Neural cell (in vitro differentiated cells): ENCODE measurements around the gene SP140. TPM values are rescaled to one million over a fixed set of nuclear protein-coding genes. Genes with fewer than 3 reads are reported as not detected.
"Not testable (repeated sequence)": the region's sequence is repeated elsewhere in the genome, so short reads cannot be mapped to it uniquely, and the experiment has no call there.

Experiments
- H2AFZ ChIP-seq: fragments of 200-600, 300-800 bp; sonication (generic), shearing (Covaris generic); 2 replicates; pipeline ENCODE4 v1.6.0; 2014; ENCODE audit warnings: low read depth, mild to moderate bottlenecking, antibody characterized with exemption, low read length, moderate library complexity
- H3F3A ChIP-seq: fragments of 200-600 bp; shearing (Covaris generic); 2 replicates; pipeline ENCODE4 v1.6.1; 2016; ENCODE audit warnings: mild to moderate bottlenecking, moderate library complexity, mixed read lengths, antibody characterized with exemption, low read length; ENCODE audit not compliant: insufficient read depth, poor library complexity, severe bottlenecking
- H3K27ac ChIP-seq: fragments of 200-600, 300-800 bp; sonication (generic), shearing (Covaris generic); 2 replicates; pipeline ENCODE4 v1.5.1; 2014; ENCODE audit warnings: mild to moderate bottlenecking, low read length, moderate library complexity
- H3K27me3 ChIP-seq: fragments of 300-800, 200-600 bp; sonication (generic), shearing (Covaris generic); 2 replicates; pipeline ENCODE4 v1.6.0; 2014; ENCODE audit warnings: mild to moderate bottlenecking, low read depth, low read length, moderate library complexity; ENCODE audit not compliant: insufficient read depth
- H3K36me3 ChIP-seq: fragments of 300-800, 200-600 bp; sonication (generic), shearing (Covaris generic); 2 replicates; pipeline ENCODE4 v1.5.1; 2014; ENCODE audit warnings: mild to moderate bottlenecking, antibody characterized with exemption, low read length, moderate library complexity; ENCODE audit not compliant: insufficient read depth
- H3K4me2 ChIP-seq: fragments of 300-800, 200-600 bp; sonication (generic), shearing (Covaris generic); 2 replicates; pipeline ENCODE4 v1.6.0; 2014; ENCODE audit warnings: mild to moderate bottlenecking, low read length
- H3K4me3 ChIP-seq: fragments of 300-800, 200-600 bp; sonication (generic), shearing (Covaris generic); 2 replicates; pipeline ENCODE4 v1.5.1; 2014; ENCODE audit warnings: mild to moderate bottlenecking, low read length, moderate library complexity
- H3K79me2 ChIP-seq: fragments of 200-600 bp; shearing (Covaris generic); replicated peaks from 2 replicates; pipeline ENCODE4 v1.6.0; 2014; ENCODE audit warnings: mild to moderate bottlenecking, low read length, moderate library complexity; ENCODE audit not compliant: insufficient read depth
- H3K9ac ChIP-seq: fragments of 300-800, 200-600 bp; sonication (generic), shearing (Covaris generic); 2 replicates; pipeline ENCODE4 v1.6.1; 2016; ENCODE audit warnings: mild to moderate bottlenecking, low read length, mixed read lengths
- H3K9me2 ChIP-seq: fragments of 200-600 bp; shearing (Covaris generic); 2 replicates; pipeline ENCODE4 v1.6.1; 2016; ENCODE audit warnings: mild to moderate bottlenecking, low read length, mixed read lengths; ENCODE audit not compliant: insufficient read depth
- H3K9me3 ChIP-seq: fragments of 200-600, 300-800 bp; sonication (generic), shearing (Covaris generic); 2 replicates; pipeline ENCODE4 v1.6.1; 2016; ENCODE audit warnings: mild to moderate bottlenecking, mixed run types, low read length, moderate library complexity, mixed read lengths
- H4K20me1 ChIP-seq: fragments of 200-600 bp; shearing (Covaris generic); 2 replicates; pipeline ENCODE4 v1.6.1; 2016; ENCODE audit warnings: mild to moderate bottlenecking, mixed run types; ENCODE audit not compliant: insufficient read depth
- EP300 ChIP-seq: fragments of 450-650 bp; conservative IDR thresholded peaks from 2 replicates; pipeline ENCODE4 v1.6.1; 2014; ENCODE audit warnings: antibody characterized with exemption, mild to moderate bottlenecking, moderate library complexity; ENCODE audit not compliant: poor library complexity, severe bottlenecking
- EZH2 ChIP-seq: fragments of 200-600, 300-800 bp; shearing (Covaris generic), sonication (generic); IDR thresholded peaks from 2 replicates; pipeline ENCODE4 v1.6.1; 2014; ENCODE audit warnings: antibody characterized with exemption, low read length, borderline replicate concordance, mild to moderate bottlenecking; ENCODE audit not compliant: insufficient read depth, poor library complexity, severe bottlenecking
- MXI1 ChIP-seq: fragments of 450-650 bp; conservative IDR thresholded peaks from 2 replicates; pipeline ENCODE4 v1.6.1; 2014; ENCODE audit warnings: antibody characterized with exemption, mild to moderate bottlenecking; ENCODE audit not compliant: poor library complexity, severe bottlenecking
- POLR2AphosphoS5 ChIP-seq: IDR thresholded peaks from 2 replicates; pipeline ENCODE4 v1.6.1; 2012
- SMC3 ChIP-seq: fragments of 450-650 bp; conservative IDR thresholded peaks from 2 replicates; pipeline ENCODE4 v1.6.1; 2014; ENCODE audit warnings: antibody characterized with exemption, mild to moderate bottlenecking, moderate library complexity; ENCODE audit not compliant: poor library complexity
- TAF1 ChIP-seq: IDR thresholded peaks from 2 replicates; pipeline ENCODE4 v1.6.1; 2012; ENCODE audit warnings: low read depth
- polyA plus RNA-seq: library from polyadenylated mRNA; depleted of rRNA; stranded (reverse); fragments of >200 nt; gene quantifications from 2 replicates; pipeline ENCODE4 v1.2.3, GENCODE V29; 2014
- TF ChIP-seq, protein P1 (sequence below): IDR thresholded peaks from 2 replicates; pipeline ENCODE4 v1.6.1; 2012; ENCODE audit warnings: borderline replicate concordance

Gene SP140
- polyA plus RNA-seq, 1 donor from 2014 or later, result 0.74 TPM

DNA sequence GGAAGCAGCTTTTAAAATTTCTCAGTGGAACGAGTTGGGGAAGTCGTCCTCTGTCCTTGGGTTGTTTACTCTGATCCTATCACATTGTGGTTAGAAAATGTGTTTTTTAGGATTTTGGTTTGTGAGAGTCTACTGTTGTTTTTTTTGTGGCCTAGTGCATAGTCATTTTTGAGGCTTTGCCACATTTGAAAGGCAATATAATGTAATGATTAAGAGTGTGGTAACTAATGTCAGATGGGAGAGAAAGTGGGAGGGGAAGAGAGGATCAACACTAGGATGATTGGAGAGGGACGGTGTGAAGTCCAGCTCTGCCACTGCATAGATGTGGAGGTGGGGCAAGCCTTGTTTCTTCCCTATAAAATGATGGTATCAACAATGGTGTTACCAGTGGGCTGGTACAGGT, 109.9 kb downstream of the SP140 start:
- Histone ChIP-seq H4K20me1 (no peaks in the 10 kb centered on the region), H3K36me3 (no peaks in the 10 kb centered on the region), H3K4me3 (no peak overlapping the region), H3K9ac (no peak overlapping the region), H3K27me3 (no peaks in the 10 kb centered on the region), H3K79me2 (no peaks in the 10 kb centered on the region), H3F3A (no peaks in the 10 kb centered on the region), H3K4me2 (no peak overlapping the region), H3K9me2 (no peaks in the 10 kb centered on the region), H3K9me3 (no peaks in the 10 kb centered on the region), H2AFZ (no peak overlapping the region), H3K27ac (no peak overlapping the region)
- TF ChIP-seq MXI1, result no peak
- no peak for TF ChIP-seq SMC3
- no peak for TF ChIP-seq POLR2AphosphoS5
- TF ChIP-seq TAF1, result no peak

DNA sequence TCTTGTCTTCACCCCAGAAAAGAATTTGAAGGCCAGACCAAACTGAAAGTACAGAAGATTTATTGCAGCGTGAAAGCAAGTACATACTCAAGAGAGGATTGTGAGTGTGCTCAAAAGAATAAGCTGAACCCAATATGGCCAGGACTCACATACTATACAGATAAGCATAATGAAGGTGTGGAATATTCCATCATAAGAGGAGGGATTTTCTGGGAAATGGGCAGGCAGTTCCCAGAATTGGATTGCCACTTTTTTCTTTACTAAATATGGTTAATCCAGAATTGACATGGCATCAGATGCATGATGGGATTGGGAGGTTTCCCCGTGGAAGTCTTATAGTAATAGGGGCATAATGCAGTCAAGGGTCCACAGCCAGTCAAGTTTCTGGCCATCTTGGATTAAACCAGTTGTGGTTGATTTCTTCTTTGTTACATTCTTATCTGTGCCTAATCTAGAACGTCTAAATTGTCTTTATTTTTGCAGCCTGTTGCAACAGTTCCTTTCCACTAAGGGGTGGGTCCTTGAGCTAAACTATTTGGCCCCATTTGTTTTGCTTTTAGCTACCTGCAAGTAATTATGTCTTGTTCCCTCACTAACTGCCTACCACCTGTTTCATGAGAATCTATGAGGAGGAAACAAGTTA, 110.4 kb downstream of the SP140 start:
- no peak for TF ChIP-seq MXI1
- Histone ChIP-seq H3K9ac (no peak overlapping the region), H3K4me2 (no peak overlapping the region)

DNA sequence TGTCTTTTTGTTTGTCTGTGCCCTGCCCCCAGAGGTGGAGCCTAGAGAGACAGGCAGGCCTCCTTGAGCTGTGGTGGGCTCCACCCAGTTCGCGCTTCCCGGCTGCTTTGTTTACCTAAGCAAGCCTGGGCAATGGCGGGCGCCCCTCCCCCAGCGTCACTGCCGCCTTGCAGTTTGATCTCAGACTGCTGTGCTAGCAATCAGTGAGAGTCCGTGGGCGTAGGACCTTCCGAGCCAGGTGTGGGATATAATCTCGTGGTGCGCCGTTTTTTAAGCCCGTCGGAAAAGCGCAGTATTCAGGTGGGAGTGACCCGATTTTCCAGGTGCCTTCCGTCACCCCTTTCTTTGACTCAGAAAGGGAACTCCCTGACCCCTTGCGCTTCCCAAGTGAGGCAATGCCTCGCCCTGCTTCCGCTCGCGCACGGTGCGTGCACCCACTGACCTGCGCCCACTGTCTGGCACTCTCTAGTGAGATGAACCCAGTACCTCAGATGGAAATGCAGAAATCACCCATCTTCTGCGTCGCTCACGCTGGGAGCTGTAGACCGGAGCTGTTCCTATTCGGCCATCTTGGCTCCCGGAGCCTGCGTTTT, 116.5 kb downstream of the SP140 start:
- H3K27me3 ChIP-seq, H3K4me2 ChIP-seq, H2AFZ ChIP-seq, H3F3A ChIP-seq, H3K9ac ChIP-seq, H3K27ac ChIP-seq, H3K36me3 ChIP-seq, H3K79me2 ChIP-seq, H3K4me3 ChIP-seq, H4K20me1 ChIP-seq, H3K9me2 ChIP-seq, H3K9me3 ChIP-seq: not testable (repeated sequence)

More for the DNA sequence above, 110.4 kb downstream of the SP140 start:
- no peaks in the 10 kb centered on the region for H3K79me2 ChIP-seq
- no peak overlapping the region for H2AFZ ChIP-seq
- no peak overlapping the region for H3K27ac ChIP-seq
- no peaks in the 10 kb centered on the region for H3F3A ChIP-seq
- no peaks in the 10 kb centered on the region for H3K36me3 ChIP-seq
- H3K4me3 ChIP-seq, result no peak overlapping the region
- no peaks in the 10 kb centered on the region for H3K9me2 ChIP-seq
- H3K27me3 ChIP-seq, result no peaks in the 10 kb centered on the region
- no peaks in the 10 kb centered on the region for H4K20me1 ChIP-seq
- no peaks in the 10 kb centered on the region for H3K9me3 ChIP-seq

DNA sequence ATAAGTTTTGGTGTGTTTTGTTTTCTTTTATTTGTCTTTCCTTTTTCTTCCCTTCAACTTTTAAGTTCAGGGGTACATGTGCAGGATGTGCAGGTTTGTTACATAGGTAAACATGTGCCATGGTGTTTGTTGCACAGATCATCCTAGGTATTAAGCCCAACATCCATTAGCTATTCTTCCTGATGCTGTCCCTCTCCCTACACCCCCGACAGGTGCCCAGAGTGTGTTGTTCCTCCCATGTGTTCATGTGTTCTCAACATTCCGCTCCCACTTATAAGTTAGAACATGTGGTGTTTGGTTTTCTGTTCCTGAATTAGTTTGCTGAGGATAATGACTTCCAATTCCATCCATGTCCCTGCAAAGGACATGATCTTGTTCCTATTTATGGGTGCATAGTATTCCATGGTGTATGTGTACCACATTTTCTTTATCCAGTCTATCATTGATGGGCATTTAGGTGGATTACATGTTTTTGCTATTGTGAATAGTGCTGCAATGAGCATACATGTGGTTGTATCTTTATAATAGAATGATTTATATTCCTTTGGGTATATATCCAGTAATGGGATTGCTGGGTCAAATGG, 117.6 kb downstream of the SP140 start:
- H3K27me3 ChIP-seq, H3K9me2 ChIP-seq, H3K27ac ChIP-seq, H2AFZ ChIP-seq, H4K20me1 ChIP-seq, H3K4me3 ChIP-seq, H3K36me3 ChIP-seq, H3F3A ChIP-seq, H3K79me2 ChIP-seq, H3K9me3 ChIP-seq, H3K4me2 ChIP-seq, H3K9ac ChIP-seq: not testable (repeated sequence)

DNA sequence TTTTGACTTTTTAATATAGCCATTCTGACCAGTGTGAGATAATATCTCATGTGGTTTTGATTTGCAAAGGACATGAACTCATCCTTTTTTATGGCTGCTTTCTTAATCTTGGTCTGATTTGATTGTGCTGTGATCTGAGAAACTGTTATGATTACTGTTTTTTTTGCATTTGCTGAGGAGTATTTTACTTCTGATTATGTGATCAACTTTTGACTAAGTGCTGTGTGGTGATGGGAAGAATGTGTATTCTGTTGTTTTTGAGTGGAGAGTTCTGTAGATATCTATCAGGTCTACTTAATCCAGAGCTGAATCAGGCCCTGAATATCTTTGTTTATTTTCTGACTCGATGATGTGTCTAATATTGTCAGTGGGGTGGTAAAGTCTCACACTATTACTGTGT, 118.2 kb downstream of the SP140 start:
- no peak overlapping the region for H3K4me3 ChIP-seq
- H3K79me2 ChIP-seq, result no peaks in the 10 kb centered on the region

More for the DNA sequence above, 118.2 kb downstream of the SP140 start:
- H3K9me3 ChIP-seq, result no peaks in the 10 kb centered on the region
- no peak for TF ChIP-seq EP300
- TF ChIP-seq EZH2, result no peak
- TF ChIP-seq TAF1, result no peak
- TF ChIP-seq, protein P1, sequence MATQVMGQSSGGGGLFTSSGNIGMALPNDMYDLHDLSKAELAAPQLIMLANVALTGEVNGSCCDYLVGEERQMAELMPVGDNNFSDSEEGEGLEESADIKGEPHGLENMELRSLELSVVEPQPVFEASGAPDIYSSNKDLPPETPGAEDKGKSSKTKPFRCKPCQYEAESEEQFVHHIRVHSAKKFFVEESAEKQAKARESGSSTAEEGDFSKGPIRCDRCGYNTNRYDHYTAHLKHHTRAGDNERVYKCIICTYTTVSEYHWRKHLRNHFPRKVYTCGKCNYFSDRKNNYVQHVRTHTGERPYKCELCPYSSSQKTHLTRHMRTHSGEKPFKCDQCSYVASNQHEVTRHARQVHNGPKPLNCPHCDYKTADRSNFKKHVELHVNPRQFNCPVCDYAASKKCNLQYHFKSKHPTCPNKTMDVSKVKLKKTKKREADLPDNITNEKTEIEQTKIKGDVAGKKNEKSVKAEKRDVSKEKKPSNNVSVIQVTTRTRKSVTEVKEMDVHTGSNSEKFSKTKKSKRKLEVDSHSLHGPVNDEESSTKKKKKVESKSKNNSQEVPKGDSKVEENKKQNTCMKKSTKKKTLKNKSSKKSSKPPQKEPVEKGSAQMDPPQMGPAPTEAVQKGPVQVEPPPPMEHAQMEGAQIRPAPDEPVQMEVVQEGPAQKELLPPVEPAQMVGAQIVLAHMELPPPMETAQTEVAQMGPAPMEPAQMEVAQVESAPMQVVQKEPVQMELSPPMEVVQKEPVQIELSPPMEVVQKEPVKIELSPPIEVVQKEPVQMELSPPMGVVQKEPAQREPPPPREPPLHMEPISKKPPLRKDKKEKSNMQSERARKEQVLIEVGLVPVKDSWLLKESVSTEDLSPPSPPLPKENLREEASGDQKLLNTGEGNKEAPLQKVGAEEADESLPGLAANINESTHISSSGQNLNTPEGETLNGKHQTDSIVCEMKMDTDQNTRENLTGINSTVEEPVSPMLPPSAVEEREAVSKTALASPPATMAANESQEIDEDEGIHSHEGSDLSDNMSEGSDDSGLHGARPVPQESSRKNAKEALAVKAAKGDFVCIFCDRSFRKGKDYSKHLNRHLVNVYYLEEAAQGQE, result no peak
- TF ChIP-seq SMC3, result no peak
- TF ChIP-seq POLR2AphosphoS5, result no peak
- no peak for TF ChIP-seq MXI1
- H2AFZ ChIP-seq, result no peak overlapping the region
- H3K9me2 ChIP-seq, result no peaks in the 10 kb centered on the region
- H4K20me1 ChIP-seq, result no peaks in the 10 kb centered on the region
- no peak overlapping the region for H3K4me2 ChIP-seq
- H3K27ac ChIP-seq, result no peak overlapping the region
- H3K9ac ChIP-seq, result no peak overlapping the region
- H3K36me3 ChIP-seq, result no peaks in the 10 kb centered on the region
- no peaks in the 10 kb centered on the region for H3F3A ChIP-seq
- no peaks in the 10 kb centered on the region for H3K27me3 ChIP-seq
